ENCODE results near the gene ATP2A1. TPM values are rescaled to one million over a fixed set of nuclear protein-coding genes. Genes with fewer than 3 reads are reported as not detected.

ATP2A1 gene
- polyA plus RNA-seq, 1 donor (not counting 4 experiments of a cell fraction or from before 2014, with no cell fraction given) = 0.12 TPM

DNA sequence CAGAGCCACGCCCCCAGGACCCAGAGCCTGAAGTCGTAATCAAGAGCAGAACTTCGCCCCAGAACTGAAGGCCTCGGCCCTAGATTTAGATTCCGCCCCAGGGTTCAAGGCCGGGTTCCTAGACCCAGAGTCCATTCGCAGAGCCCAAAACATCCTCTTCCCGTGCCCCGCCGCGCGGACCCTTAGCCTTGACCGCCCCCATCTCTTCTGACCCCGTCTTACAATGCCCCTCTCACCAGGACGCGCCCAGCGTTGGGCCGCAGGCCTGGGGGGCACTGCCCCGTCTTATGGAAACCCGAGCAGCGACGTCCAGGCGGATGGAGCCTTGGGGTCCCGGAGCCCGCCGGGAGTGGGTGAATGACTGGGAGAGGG is 58.5 kb downstream of the ATP2A1 start:
- dilution Hi-C loops (cut with MboI; ENCODE audit: extremely low pct_ligation_motif_present, low sequenced_read_pairs) = no loop called here

GRCh38 chr16:28937222-28937876 is 59.1 kb downstream of the ATP2A1 start:
- dilution Hi-C loops (cut with MboI; ENCODE audit: extremely low pct_ligation_motif_present, low sequenced_read_pairs) = no loop called here

More for the DNA sequence above, 58.5 kb downstream of the ATP2A1 start:
- H3K36me3 ChIP-seq (ENCODE audit: control insufficient read depth in 2 of 2, extremely low read depth in 1 of 2, insufficient read depth in 2 of 2, low read length in 2 of 2) = no peaks in the 10 kb centered on the region
- no peak overlapping the region for H3K4me2 ChIP-seq (ENCODE audit: control insufficient read depth, extremely low read depth, insufficient read depth, low read depth, low read length)
- no peak overlapping the region for H3K9ac ChIP-seq (ENCODE audit: control insufficient read depth, extremely low read depth, insufficient read depth, low read length)
- no peaks in the 10 kb centered on the region for H4K20me1 ChIP-seq (ENCODE audit: control insufficient read depth, extremely low read depth, insufficient read depth, low read length)
- H3K79me2 ChIP-seq (ENCODE audit: control insufficient read depth, insufficient read depth, low read length) = no peaks in the 10 kb centered on the region
- no peak overlapping the region for H3K27ac ChIP-seq (ENCODE audit: control insufficient read depth, insufficient read depth, low read length)
- TF ChIP-seq, protein P1, sequence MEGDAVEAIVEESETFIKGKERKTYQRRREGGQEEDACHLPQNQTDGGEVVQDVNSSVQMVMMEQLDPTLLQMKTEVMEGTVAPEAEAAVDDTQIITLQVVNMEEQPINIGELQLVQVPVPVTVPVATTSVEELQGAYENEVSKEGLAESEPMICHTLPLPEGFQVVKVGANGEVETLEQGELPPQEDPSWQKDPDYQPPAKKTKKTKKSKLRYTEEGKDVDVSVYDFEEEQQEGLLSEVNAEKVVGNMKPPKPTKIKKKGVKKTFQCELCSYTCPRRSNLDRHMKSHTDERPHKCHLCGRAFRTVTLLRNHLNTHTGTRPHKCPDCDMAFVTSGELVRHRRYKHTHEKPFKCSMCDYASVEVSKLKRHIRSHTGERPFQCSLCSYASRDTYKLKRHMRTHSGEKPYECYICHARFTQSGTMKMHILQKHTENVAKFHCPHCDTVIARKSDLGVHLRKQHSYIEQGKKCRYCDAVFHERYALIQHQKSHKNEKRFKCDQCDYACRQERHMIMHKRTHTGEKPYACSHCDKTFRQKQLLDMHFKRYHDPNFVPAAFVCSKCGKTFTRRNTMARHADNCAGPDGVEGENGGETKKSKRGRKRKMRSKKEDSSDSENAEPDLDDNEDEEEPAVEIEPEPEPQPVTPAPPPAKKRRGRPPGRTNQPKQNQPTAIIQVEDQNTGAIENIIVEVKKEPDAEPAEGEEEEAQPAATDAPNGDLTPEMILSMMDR (optimal IDR thresholded peaks at IDR 0.05 in 1 of 3, IDR thresholded peaks at IDR 0.05 in 1 of 3, conservative IDR thresholded peaks at IDR 0.05 in 1 of 3; ENCODE audit: extremely low read depth in 1 of 3, insufficient read depth in 2 of 3, low read length in 3 of 3) = no peak
- no peak for TF ChIP-seq EZH2 (IDR thresholded peaks at IDR 0.05; ENCODE audit: low read length)
- no peaks in the 10 kb centered on the region for H3K9me1 ChIP-seq (ENCODE audit: control insufficient read depth, extremely low read depth, insufficient read depth, low read length)
- no peak overlapping the region for H3K4me3 ChIP-seq (ENCODE audit: control insufficient read depth in 2 of 3, extremely low read depth in 1 of 3, insufficient read depth in 2 of 3, low read depth in 1 of 3, low read length in 3 of 3)
- no peaks in the 10 kb centered on the region for H3K4me1 ChIP-seq (ENCODE audit: control insufficient read depth, extremely low read depth, insufficient read depth, low read length)
- no peak overlapping the region for H2AFZ ChIP-seq (ENCODE audit: control insufficient read depth, low read length)
- H3K9me3 ChIP-seq (ENCODE audit: control insufficient read depth, low read depth, low read length) = no peaks in the 10 kb centered on the region
- H3K27me3 ChIP-seq (ENCODE audit: control insufficient read depth, extremely low read depth, insufficient read depth, low read length) = no peaks in the 10 kb centered on the region
- FAIRE-seq = no peak
- DNase-seq (ENCODE audit: low read depth, low spot score) = no peak

More at GRCh38 chr16:28937222-28937876, 59.1 kb downstream of the ATP2A1 start:
- no peaks in the 10 kb centered on the region for H4K20me1 ChIP-seq (ENCODE audit: control insufficient read depth, extremely low read depth, insufficient read depth, low read length)
- no peak overlapping the region for H3K9ac ChIP-seq (ENCODE audit: control insufficient read depth, extremely low read depth, insufficient read depth, low read length)
- TF ChIP-seq, protein P1 (optimal IDR thresholded peaks at IDR 0.05 in 1 of 3, IDR thresholded peaks at IDR 0.05 in 1 of 3, conservative IDR thresholded peaks at IDR 0.05 in 1 of 3; ENCODE audit: extremely low read depth in 1 of 3, insufficient read depth in 2 of 3, low read length in 3 of 3) = no peak
- no peak for TF ChIP-seq EZH2 (IDR thresholded peaks at IDR 0.05; ENCODE audit: low read length)
- H3K9me3 ChIP-seq (ENCODE audit: control insufficient read depth, low read depth, low read length) = no peaks in the 10 kb centered on the region
- no peaks in the 10 kb centered on the region for H3K27me3 ChIP-seq (ENCODE audit: control insufficient read depth, extremely low read depth, insufficient read depth, low read length)
- H3K79me2 ChIP-seq (ENCODE audit: control insufficient read depth, insufficient read depth, low read length) = no peaks in the 10 kb centered on the region
- no peak for FAIRE-seq
- H3K27ac ChIP-seq (ENCODE audit: control insufficient read depth, insufficient read depth, low read length) = no peak overlapping the region
- H3K4me3 ChIP-seq (ENCODE audit: control insufficient read depth in 2 of 3, extremely low read depth in 1 of 3, insufficient read depth in 2 of 3, low read depth in 1 of 3, low read length in 3 of 3) = no peak overlapping the region
- H3K4me1 ChIP-seq (ENCODE audit: control insufficient read depth, extremely low read depth, insufficient read depth, low read length) = no peaks in the 10 kb centered on the region
- no peak overlapping the region for H3K4me2 ChIP-seq (ENCODE audit: control insufficient read depth, extremely low read depth, insufficient read depth, low read depth, low read length)
- no peaks in the 10 kb centered on the region for H3K9me1 ChIP-seq (ENCODE audit: control insufficient read depth, extremely low read depth, insufficient read depth, low read length)
- DNase-seq (ENCODE audit: low read depth, low spot score) = no peak
- H3K36me3 ChIP-seq (ENCODE audit: control insufficient read depth in 2 of 2, extremely low read depth in 1 of 2, insufficient read depth in 2 of 2, low read length in 2 of 2) = no peaks in the 10 kb centered on the region
- no peak overlapping the region for H2AFZ ChIP-seq (ENCODE audit: control insufficient read depth, low read length)
